ENCODE data around the gene DDA1.
A peak's percentile ranks its signal among the peaks of the same experiment; 100 is the strongest.

The DDA1 gene

DNA sequence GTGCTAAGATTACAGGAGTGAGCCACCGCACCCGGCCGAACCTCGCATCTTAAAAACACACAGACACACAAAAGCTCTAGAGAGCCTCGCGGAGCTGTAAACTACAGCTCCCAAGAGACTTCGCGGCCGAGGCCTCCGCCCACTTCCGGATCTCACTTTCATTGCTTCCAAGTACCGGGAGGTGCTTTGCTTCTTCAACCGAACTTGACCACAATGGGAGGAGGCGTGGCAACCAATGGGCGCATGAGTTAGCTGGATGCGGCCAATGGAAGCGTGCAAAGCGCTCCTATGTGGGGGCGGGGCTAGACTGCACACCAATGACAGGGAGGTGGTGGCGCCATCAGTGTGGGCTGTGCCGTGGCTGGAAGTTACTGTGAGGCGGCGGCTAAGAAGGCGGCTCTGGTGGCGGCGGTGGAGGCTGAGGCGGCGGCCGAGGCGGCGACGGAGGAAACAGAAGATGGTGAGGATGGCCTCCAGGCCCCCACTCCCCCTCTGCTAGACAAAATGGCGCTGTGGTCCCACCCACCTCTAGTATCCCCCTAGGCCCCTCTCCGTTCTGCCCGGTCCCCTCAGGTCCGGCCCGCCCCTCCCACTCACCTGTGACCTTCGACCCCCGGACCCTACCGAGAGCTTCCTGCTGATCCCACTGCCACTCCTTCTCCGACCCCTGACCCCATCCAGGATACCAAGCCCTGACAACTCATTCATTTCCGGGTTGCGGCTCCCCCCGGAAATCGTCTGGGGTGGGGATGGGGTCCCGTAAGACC, at the start of gene DDA1:
Gene DDA1 (plus strand): TSS at position 366 of the 767 bp plus-strand sequence. CDS start 92 bp downstream, at position 458.
- no peaks in the 10 kb centered on the region for H3K9me3 ChIP-seq (ENCODE audit: control insufficient read depth in 2 of 2, low read length in 2 of 2)
- H3K27ac ChIP-seq (ENCODE audit: low read length) = peak within 1 kb of the TSS; percentile 55
- peak within 1 kb of the TSS; percentile 76 to 91 for H3K4me3 ChIP-seq (ENCODE audit: low read length in 2 of 2)
- H3K9ac ChIP-seq (ENCODE audit: low read length in 2 of 2) = peak within 1 kb of the TSS; percentile 79 to 86
- peaks cover 6 to 7% of the 10 kb centered on the region in 2 donors for H3K36me3 ChIP-seq (ENCODE audit: control insufficient read depth in 2 of 2, insufficient read depth in 2 of 2, low read length in 2 of 2)
- no peaks in the 10 kb centered on the region for H3K27me3 ChIP-seq (ENCODE audit: control insufficient read depth in 1 of 2, insufficient read depth in 2 of 2, low read length in 2 of 2)
- peaks cover 48% of the 10 kb centered on the region for H3K4me1 ChIP-seq (ENCODE audit: control insufficient read depth, insufficient read depth, low read length)

DNA sequence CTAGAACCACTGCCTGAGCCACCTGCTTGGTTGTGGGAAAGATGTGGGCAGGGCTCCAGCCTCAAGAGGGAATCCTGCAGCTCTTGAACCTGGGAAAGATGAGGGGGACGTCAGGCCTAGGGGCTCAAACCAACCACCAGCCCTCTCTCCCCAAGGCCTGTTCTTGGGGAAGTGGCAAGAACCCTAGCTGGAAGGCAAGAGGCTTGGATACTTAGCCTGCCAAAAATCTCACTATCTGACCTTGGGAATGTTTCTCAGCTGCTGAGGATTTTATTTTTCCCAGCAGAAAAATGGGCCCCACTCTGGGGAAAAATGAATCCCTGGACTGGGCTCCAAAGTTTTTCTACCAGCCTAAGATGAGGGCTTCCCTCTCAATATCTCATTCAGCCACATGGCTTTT, 49.4 kb upstream of the DDA1 start:
- Histone ChIP-seq H3K27me3 (ENCODE audit: control insufficient read depth in 1 of 2, insufficient read depth in 2 of 2, low read length in 2 of 2) (no peaks in the 10 kb centered on the region), H3K4me1 (ENCODE audit: control insufficient read depth, insufficient read depth, low read length) (no peaks in the 10 kb centered on the region), H3K9me3 (ENCODE audit: control insufficient read depth in 2 of 2, low read length in 2 of 2) (peaks cover 0 to 6% of the 10 kb centered on the region in 2 donors), H3K4me3 (ENCODE audit: low read length in 2 of 2) (no peak overlapping the region), H3K9ac (ENCODE audit: low read length in 2 of 2) (no peak overlapping the region), H3K27ac (ENCODE audit: low read length) (no peak overlapping the region), H3K36me3 (ENCODE audit: control insufficient read depth in 2 of 2, insufficient read depth in 2 of 2, low read length in 2 of 2) (no peaks in the 10 kb centered on the region)

DNA sequence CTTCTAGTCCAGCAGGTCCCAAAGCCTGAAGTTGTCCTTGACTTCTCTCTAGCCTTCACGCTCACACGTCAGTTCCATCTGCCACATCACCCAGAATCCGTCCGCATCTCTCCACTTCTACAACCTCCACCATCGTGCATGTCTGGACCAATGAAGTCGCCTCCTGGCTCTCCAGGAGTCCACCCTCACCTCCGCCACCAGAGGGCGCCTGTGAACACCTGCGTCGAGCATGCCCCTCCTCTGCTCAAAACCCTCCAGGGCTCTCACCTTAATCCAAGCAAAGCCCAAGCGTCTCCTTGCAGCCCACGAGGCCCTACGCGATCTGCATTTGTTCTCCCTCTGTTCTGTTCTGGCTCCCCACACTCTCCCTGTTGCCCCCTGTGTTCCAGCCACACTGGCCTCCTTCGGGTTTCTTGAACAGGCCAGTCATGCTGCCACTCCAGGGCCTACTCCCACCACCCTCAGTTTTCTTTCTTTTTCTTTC, 48.5 kb upstream of the DDA1 start:
- no peak overlapping the region for H3K4me3 ChIP-seq (ENCODE audit: low read length in 2 of 2)
- H3K27ac ChIP-seq (ENCODE audit: low read length) = no peak overlapping the region
- H3K9me3 ChIP-seq (ENCODE audit: control insufficient read depth in 2 of 2, low read length in 2 of 2) = peaks cover 0 to 6% of the 10 kb centered on the region in 2 donors
- no peaks in the 10 kb centered on the region for H3K4me1 ChIP-seq (ENCODE audit: control insufficient read depth, insufficient read depth, low read length)
- no peaks in the 10 kb centered on the region for H3K36me3 ChIP-seq (ENCODE audit: control insufficient read depth in 2 of 2, insufficient read depth in 2 of 2, low read length in 2 of 2)
- H3K27me3 ChIP-seq (ENCODE audit: control insufficient read depth in 1 of 2, insufficient read depth in 2 of 2, low read length in 2 of 2) = no peaks in the 10 kb centered on the region
- no peak overlapping the region for H3K9ac ChIP-seq (ENCODE audit: low read length in 2 of 2)

DNA sequence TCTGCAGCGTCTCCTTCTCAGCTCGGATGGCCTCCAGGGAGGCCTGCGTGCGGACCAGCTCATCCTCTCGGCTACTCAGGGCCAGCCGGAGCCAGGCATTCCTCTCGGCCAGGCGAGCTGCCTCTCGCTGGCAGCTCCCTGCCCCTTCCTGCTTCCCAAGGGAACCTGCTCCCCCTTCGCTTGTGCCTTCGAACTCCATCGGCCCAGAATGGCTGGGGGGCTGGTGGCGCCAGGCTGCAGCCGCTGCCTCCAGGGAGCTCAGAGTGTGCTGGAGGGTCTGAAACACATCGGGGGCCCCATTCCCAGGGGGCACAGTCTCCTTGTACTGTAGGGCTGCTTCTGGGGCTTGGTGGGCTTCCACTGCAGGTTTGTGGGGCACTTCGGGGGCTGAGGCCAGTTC, 46.8 kb upstream of the DDA1 start:
- no peaks in the 10 kb centered on the region for H3K27me3 ChIP-seq (ENCODE audit: control insufficient read depth in 1 of 2, insufficient read depth in 2 of 2, low read length in 2 of 2)
- no peaks in the 10 kb centered on the region for H3K36me3 ChIP-seq (ENCODE audit: control insufficient read depth in 2 of 2, insufficient read depth in 2 of 2, low read length in 2 of 2)
- H3K9me3 ChIP-seq (ENCODE audit: control insufficient read depth in 2 of 2, low read length in 2 of 2) = peaks cover 0 to 6% of the 10 kb centered on the region in 2 donors
- peak overlapping the region in 1 of 2 donors; percentile 8 for H3K4me3 ChIP-seq (ENCODE audit: low read length in 2 of 2)
- H3K27ac ChIP-seq (ENCODE audit: low read length) = no peak overlapping the region
- no peak overlapping the region for H3K9ac ChIP-seq (ENCODE audit: low read length in 2 of 2)
- H3K4me1 ChIP-seq (ENCODE audit: control insufficient read depth, insufficient read depth, low read length) = peaks cover under 1% of the 10 kb centered on the region

DNA sequence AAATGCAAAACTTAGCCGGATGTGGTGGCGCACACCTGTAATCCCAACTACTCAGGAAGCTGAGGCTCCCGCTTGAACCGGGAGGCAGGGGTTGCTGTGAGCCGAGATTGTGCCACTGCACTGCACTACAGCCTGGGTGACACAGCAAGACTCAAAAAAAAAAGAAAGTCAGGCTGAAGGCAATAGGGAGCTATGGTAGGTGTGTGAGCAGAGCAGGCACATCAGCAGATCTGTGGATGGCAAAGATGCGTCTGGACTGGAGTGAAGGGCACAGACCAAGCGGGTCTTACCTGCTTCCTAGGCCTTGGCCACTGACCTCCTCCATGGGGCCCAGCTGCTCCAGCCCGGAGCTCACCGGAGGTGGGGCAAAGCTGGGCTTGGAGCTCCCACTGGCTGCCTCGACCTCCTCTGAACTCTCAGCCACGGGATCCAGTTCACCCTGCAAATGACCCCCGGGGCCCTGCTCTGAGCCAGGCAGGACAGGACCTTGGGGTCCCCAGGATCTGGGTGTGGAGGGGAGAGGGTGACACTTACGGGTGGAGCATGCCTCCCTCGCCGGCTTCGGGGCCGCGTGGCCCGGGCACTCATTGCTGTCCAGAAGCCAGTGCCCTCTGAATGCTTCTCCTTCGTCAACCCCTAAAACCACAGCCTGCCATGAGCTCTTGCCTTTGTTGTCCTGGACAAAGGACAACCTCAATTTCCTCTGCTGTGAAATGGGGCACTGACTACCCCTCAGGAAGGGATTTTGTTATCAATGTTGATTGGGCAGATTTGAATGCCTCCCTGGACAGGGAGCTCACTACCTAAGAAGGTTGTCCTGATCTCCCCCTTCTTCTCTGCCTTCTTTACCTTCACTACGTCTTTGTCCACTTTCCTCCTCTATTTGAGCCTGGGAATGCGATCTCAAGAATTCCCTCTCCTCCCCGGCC, 45.4 kb upstream of the DDA1 start:
- H3K27me3 ChIP-seq (ENCODE audit: control insufficient read depth in 1 of 2, insufficient read depth in 2 of 2, low read length in 2 of 2) = no peaks in the 10 kb centered on the region
- peak overlapping the region; percentile 25 to 49 for H3K4me3 ChIP-seq (ENCODE audit: low read length in 2 of 2)
- H3K9ac ChIP-seq (ENCODE audit: low read length in 2 of 2) = no peak overlapping the region
- peaks cover 0 to 6% of the 10 kb centered on the region in 2 donors for H3K9me3 ChIP-seq (ENCODE audit: control insufficient read depth in 2 of 2, low read length in 2 of 2)
- H3K4me1 ChIP-seq (ENCODE audit: control insufficient read depth, insufficient read depth, low read length) = peaks cover 14% of the 10 kb centered on the region
- no peak overlapping the region for H3K27ac ChIP-seq (ENCODE audit: low read length)
- no peaks in the 10 kb centered on the region for H3K36me3 ChIP-seq (ENCODE audit: control insufficient read depth in 2 of 2, insufficient read depth in 2 of 2, low read length in 2 of 2)

DNA sequence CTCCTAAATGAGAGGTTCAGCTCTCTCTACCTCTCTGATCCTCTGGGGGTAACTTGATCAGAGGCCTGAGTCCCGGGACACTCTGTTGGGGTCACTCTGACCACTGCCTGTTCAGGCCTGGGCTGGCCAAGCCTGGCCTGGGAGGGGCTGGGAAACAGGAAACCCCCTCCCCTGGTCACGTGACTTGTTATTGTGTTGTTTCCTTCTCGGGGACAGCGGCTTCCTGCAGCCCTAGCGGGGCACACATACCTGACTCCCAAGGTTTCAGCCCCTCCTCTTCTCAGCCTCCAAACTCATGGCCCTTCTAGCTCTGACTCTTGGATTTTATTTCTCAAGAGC, 44.8 kb upstream of the DDA1 start, which contains the start of gene USHBP1:
Gene USHBP1 (minus strand): TSS at position 105 of the 339 bp plus-strand sequence. CDS start 446 bp downstream, outside the sequence.
- Histone ChIP-seq H3K27ac (ENCODE audit: low read length) (no peak within 1 kb of the TSS), H3K4me1 (ENCODE audit: control insufficient read depth, insufficient read depth, low read length) (peaks cover 14% of the 10 kb centered on the region), H3K9me3 (ENCODE audit: control insufficient read depth in 2 of 2, low read length in 2 of 2) (no peaks in the 10 kb centered on the region), H3K27me3 (ENCODE audit: control insufficient read depth in 1 of 2, insufficient read depth in 2 of 2, low read length in 2 of 2) (no peaks in the 10 kb centered on the region), H3K9ac (ENCODE audit: low read length in 2 of 2) (no peak within 1 kb of the TSS), H3K36me3 (ENCODE audit: control insufficient read depth in 2 of 2, insufficient read depth in 2 of 2, low read length in 2 of 2) (no peaks in the 10 kb centered on the region), H3K4me3 (ENCODE audit: low read length in 2 of 2) (peak within 1 kb of the TSS; percentile 25 to 49)

DNA sequence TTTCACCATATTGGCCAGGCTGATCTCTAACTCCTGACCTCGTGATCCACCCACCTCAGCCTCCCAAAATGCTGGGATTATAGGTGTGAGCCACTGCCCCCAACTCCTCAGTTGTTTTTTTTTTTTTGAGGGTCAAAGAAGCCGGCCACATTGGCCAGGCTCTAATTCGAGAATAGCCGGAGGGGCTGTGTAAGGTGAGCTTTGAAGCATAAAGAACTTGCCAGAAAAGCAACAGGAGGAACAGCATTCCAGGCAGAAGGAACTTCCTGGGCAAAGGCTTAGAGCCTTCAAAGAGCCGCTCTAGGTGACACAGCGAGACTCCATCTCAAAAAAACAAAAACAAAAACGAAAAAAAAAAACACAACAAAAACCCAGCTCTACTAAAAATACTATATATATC, 43.3 kb upstream of the DDA1 start:
- Histone ChIP-seq H3K9me3 (ENCODE audit: control insufficient read depth in 2 of 2, low read length in 2 of 2) (no peaks in the 10 kb centered on the region), H3K4me1 (ENCODE audit: control insufficient read depth, insufficient read depth, low read length) (peaks cover 14% of the 10 kb centered on the region), H3K27ac (ENCODE audit: low read length) (no peak overlapping the region), H3K4me3 (ENCODE audit: low read length in 2 of 2) (no peak overlapping the region), H3K27me3 (ENCODE audit: control insufficient read depth in 1 of 2, insufficient read depth in 2 of 2, low read length in 2 of 2) (no peaks in the 10 kb centered on the region), H3K9ac (ENCODE audit: low read length in 2 of 2) (no peak overlapping the region), H3K36me3 (ENCODE audit: control insufficient read depth in 2 of 2, insufficient read depth in 2 of 2, low read length in 2 of 2) (peaks cover under 1 to 2% of the 10 kb centered on the region in 2 donors)

DNA sequence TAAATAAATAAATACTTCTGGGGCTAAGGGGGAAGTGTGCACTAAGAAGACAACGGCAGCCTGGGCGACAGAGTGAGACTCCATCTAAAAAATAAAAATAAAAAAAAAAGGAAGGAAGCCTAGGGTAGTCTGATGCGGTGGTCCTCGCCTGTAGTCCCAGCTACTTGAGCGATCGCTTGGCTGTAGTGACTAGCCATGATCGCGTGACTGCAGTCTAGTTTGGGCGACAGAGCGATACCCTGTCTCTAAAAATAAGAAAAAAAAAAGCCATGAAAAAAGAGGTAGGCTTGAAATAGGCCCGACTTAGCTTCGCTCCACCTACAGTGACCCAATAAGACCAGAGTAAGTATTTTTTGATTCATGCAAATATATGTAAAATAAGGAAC, 42.8 kb upstream of the DDA1 start:
- H3K36me3 ChIP-seq (ENCODE audit: control insufficient read depth in 2 of 2, insufficient read depth in 2 of 2, low read length in 2 of 2) = peaks cover 5 to 7% of the 10 kb centered on the region in 2 donors
- peak overlapping the region in 1 of 2 donors; percentile 99 for H3K4me3 ChIP-seq (ENCODE audit: low read length in 2 of 2)
- H3K27ac ChIP-seq (ENCODE audit: low read length) = no peak overlapping the region
- H3K9me3 ChIP-seq (ENCODE audit: control insufficient read depth in 2 of 2, low read length in 2 of 2) = no peaks in the 10 kb centered on the region
- H3K9ac ChIP-seq (ENCODE audit: low read length in 2 of 2) = no peak overlapping the region
- no peaks in the 10 kb centered on the region for H3K27me3 ChIP-seq (ENCODE audit: control insufficient read depth in 1 of 2, insufficient read depth in 2 of 2, low read length in 2 of 2)
- H3K4me1 ChIP-seq (ENCODE audit: control insufficient read depth, insufficient read depth, low read length) = peaks cover 14% of the 10 kb centered on the region

DNA sequence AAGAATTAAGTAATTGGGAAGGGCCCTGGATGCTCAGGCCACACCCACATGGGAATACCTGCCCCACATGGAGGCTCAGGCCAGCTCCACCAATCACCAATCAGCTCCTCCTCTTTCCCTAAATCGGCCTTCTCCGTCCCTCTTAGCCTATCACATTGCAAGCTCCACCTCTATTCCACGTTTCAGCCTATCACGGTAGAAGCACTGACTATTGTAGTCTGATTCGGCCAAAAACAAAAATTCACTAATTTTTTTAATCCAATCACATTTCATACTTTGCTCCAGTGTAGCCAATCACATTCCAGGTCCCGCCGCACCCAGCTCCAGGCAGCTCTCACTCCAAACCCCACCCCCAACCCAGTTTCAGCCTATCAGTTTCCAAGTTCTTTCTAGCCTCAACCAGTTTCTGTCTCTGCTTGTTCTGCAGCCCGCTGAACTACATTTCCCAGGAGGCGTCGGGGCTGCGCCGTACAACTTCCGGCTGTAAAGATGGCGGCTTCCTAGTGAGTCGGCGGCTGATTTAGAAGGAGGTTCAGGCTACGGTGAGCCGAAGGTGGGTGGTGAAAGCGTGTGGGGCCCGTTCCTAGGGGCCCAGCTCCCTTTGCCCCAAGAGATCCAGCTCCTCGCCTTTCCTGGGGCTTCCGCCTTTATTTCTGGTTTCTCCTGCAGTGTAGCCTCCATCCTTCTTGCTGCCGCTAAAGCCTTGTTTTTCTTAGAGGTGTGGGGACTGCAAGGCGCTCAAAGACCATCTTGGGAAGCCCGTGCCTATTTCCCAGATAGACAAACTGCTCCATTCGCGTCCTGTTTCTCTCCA, 42.2 kb upstream of the DDA1 start, which contains the start of gene BABAM1:
Gene BABAM1 (plus strand): TSS at position 469 of the 814 bp plus-strand sequence. CDS start 1,364 bp downstream, outside the sequence.
- H3K9me3 ChIP-seq (ENCODE audit: control insufficient read depth in 2 of 2, low read length in 2 of 2) = no peaks in the 10 kb centered on the region
- no peaks in the 10 kb centered on the region for H3K27me3 ChIP-seq (ENCODE audit: control insufficient read depth in 1 of 2, insufficient read depth in 2 of 2, low read length in 2 of 2)
- H3K36me3 ChIP-seq (ENCODE audit: control insufficient read depth in 2 of 2, insufficient read depth in 2 of 2, low read length in 2 of 2) = peaks cover 5 to 7% of the 10 kb centered on the region in 2 donors
- H3K4me1 ChIP-seq (ENCODE audit: control insufficient read depth, insufficient read depth, low read length) = peaks cover 14% of the 10 kb centered on the region
- H3K9ac ChIP-seq (ENCODE audit: low read length in 2 of 2) = peak within 1 kb of the TSS; percentile 79 to 90
- peak within 1 kb of the TSS; percentile 76 for H3K27ac ChIP-seq (ENCODE audit: low read length)
- peak within 1 kb of the TSS; percentile 86 to 99 for H3K4me3 ChIP-seq (ENCODE audit: low read length in 2 of 2)

DNA sequence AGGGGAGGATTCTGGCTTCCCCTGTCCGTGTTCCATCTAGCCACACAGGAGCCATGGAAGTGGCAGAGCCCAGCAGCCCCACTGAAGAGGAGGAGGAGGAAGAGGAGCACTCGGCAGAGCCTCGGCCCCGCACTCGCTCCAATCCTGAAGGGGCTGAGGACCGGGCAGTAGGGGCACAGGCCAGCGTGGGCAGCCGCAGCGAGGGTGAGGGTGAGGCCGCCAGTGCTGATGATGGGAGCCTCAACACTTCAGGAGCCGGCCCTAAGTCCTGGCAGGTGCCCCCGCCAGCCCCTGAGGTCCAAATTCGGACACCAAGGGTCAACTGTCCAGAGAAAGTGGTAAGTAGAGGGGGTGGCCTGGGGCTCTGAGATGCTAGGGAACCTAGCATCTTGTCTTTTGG, 40.6 kb upstream of the DDA1 start:
- H3K4me3 ChIP-seq (ENCODE audit: low read length in 2 of 2) = no peak overlapping the region
- peaks cover 14% of the 10 kb centered on the region for H3K4me1 ChIP-seq (ENCODE audit: control insufficient read depth, insufficient read depth, low read length)
- no peaks in the 10 kb centered on the region for H3K9me3 ChIP-seq (ENCODE audit: control insufficient read depth in 2 of 2, low read length in 2 of 2)
- no peak overlapping the region for H3K27ac ChIP-seq (ENCODE audit: low read length)
- H3K27me3 ChIP-seq (ENCODE audit: control insufficient read depth in 1 of 2, insufficient read depth in 2 of 2, low read length in 2 of 2) = no peaks in the 10 kb centered on the region
- H3K36me3 ChIP-seq (ENCODE audit: control insufficient read depth in 2 of 2, insufficient read depth in 2 of 2, low read length in 2 of 2) = peaks cover 8 to 12% of the 10 kb centered on the region in 2 donors
- no peak overlapping the region for H3K9ac ChIP-seq (ENCODE audit: low read length in 2 of 2)
